HUES48 (cell line): ENCODE results near the gene TTC16.

Source experiments
- H3K27ac ChIP-seq: one replicate; pipeline ENCODE4 v1.7.0; 2013; ENCODE audit warnings: low read depth, low read length, inconsistent platforms
- H3K27me3 ChIP-seq: 2 replicates; pipeline ENCODE4 v1.6.1; 2013; ENCODE audit warnings: mild to moderate bottlenecking, low read length; ENCODE audit not compliant: control insufficient read depth, insufficient read depth
- H3K36me3 ChIP-seq: 2 replicates; pipeline ENCODE4 v1.6.1; 2013; ENCODE audit warnings: low read length; ENCODE audit not compliant: control insufficient read depth, insufficient read depth
- H3K4me1 ChIP-seq: 2 replicates; pipeline ENCODE4 v1.6.1; 2013; ENCODE audit warnings: mild to moderate bottlenecking, low read length; ENCODE audit not compliant: control insufficient read depth, insufficient read depth
- H3K4me3 ChIP-seq: 2 replicates; pipeline ENCODE4 v1.5.1; 2013; ENCODE audit warnings: mild to moderate bottlenecking, low read depth, low read length
- H3K9ac ChIP-seq: 2 replicates; pipeline ENCODE4 v1.6.1; 2013; ENCODE audit warnings: mild to moderate bottlenecking, low read depth, low read length, moderate library complexity
- H3K9me3 ChIP-seq: 2 replicates; pipeline ENCODE4 v1.6.1; 2013; ENCODE audit warnings: low read length; ENCODE audit not compliant: control insufficient read depth, insufficient read depth

The TTC16 gene

GRCh38 chr9:127715470-127716337 is at the start of gene TTC16, which contains the start of gene PTRH1:
Gene TTC16 (plus strand): TSS chr9:127716079. CDS start chr9:127716146, 67 bp downstream.
Gene PTRH1 (minus strand): TSS chr9:127715663. CDS start chr9:127715639, 24 bp downstream.
- peak within 1 kb of the TSS; percentile 42 for H3K27ac ChIP-seq

GRCh38 chr9:127667127-127667844 is 48.6 kb upstream of the TTC16 start:
- Histone ChIP-seq H3K27ac (no peak overlapping the region), H3K4me1 (no peaks in the 10 kb centered on the region), H3K9ac (no peak overlapping the region), H3K9me3 (no peaks in the 10 kb centered on the region), H3K36me3 (peaks cover 44% of the 10 kb centered on the region), H3K4me3 (no peak overlapping the region), H3K27me3 (no peaks in the 10 kb centered on the region)

More at GRCh38 chr9:127715470-127716337, at the start of gene TTC16, which contains the start of gene PTRH1:
- no peaks in the 10 kb centered on the region for H3K9me3 ChIP-seq
- H3K9ac ChIP-seq, result peak within 1 kb of the TSS; percentile 67
- H3K36me3 ChIP-seq, result no peaks in the 10 kb centered on the region
- H3K27me3 ChIP-seq, result no peaks in the 10 kb centered on the region
- H3K4me1 ChIP-seq, result peaks cover 18% of the 10 kb centered on the region
- H3K4me3 ChIP-seq, result peak within 1 kb of the TSS; percentile 90

- Histone ChIP-seq H3K27ac (no peak overlapping the region), H3K27me3 (no peaks in the 10 kb centered on the region), H3K9ac (no peak overlapping the region), H3K4me1 (no peaks in the 10 kb centered on the region), H3K9me3 (no peaks in the 10 kb centered on the region), H3K4me3 (no peak overlapping the region), H3K36me3 (peaks cover 43% of the 10 kb centered on the region)
These were observed 48.0 kb upstream of the TTC16 start for GRCh38 chr9:127667906-127668305.

GRCh38 chr9:127673234-127673633 is 42.6 kb upstream of the TTC16 start:
- Histone ChIP-seq H3K27ac (no peak overlapping the region), H3K9ac (no peak overlapping the region), H3K36me3 (peaks cover 22% of the 10 kb centered on the region), H3K4me1 (no peaks in the 10 kb centered on the region), H3K4me3 (no peak overlapping the region), H3K9me3 (no peaks in the 10 kb centered on the region), H3K27me3 (no peaks in the 10 kb centered on the region)

- Histone ChIP-seq H3K27ac (no peak overlapping the region), H3K27me3 (no peaks in the 10 kb centered on the region), H3K36me3 (peaks cover 46% of the 10 kb centered on the region), H3K4me3 (no peak overlapping the region), H3K4me1 (no peaks in the 10 kb centered on the region), H3K9me3 (no peaks in the 10 kb centered on the region), H3K9ac (no peak overlapping the region)
These were observed 39.2 kb upstream of the TTC16 start for GRCh38 chr9:127676638-127677037.

- Histone ChIP-seq H3K4me3 (no peak overlapping the region), H3K4me1 (no peaks in the 10 kb centered on the region), H3K27ac (no peak overlapping the region), H3K36me3 (peaks cover 62% of the 10 kb centered on the region), H3K9ac (no peak overlapping the region), H3K9me3 (no peaks in the 10 kb centered on the region), H3K27me3 (no peaks in the 10 kb centered on the region)
These were observed 36.4 kb upstream of the TTC16 start for GRCh38 chr9:127679506-127679905.

- no peaks in the 10 kb centered on the region for H3K4me1 ChIP-seq
- H3K27ac ChIP-seq, result no peak overlapping the region
- no peak overlapping the region for H3K9ac ChIP-seq
- no peak overlapping the region for H3K4me3 ChIP-seq
- no peaks in the 10 kb centered on the region for H3K27me3 ChIP-seq
- peaks cover 62% of the 10 kb centered on the region for H3K36me3 ChIP-seq
- no peaks in the 10 kb centered on the region for H3K9me3 ChIP-seq
These were observed 35.7 kb upstream of the TTC16 start for GRCh38 chr9:127680226-127680625.

- H3K36me3 ChIP-seq, result peaks cover 62% of the 10 kb centered on the region
These were observed 35.0 kb upstream of the TTC16 start for GRCh38 chr9:127680846-127681245.

GRCh38 chr9:127682351-127683136 is 33.3 kb upstream of the TTC16 start:
- Histone ChIP-seq H3K9ac (no peak overlapping the region), H3K36me3 (peaks cover 56% of the 10 kb centered on the region)

More at GRCh38 chr9:127680846-127681245, 35.0 kb upstream of the TTC16 start:
- Histone ChIP-seq H3K9ac (no peak overlapping the region), H3K4me3 (no peak overlapping the region), H3K4me1 (no peaks in the 10 kb centered on the region), H3K27me3 (no peaks in the 10 kb centered on the region), H3K9me3 (no peaks in the 10 kb centered on the region), H3K27ac (no peak overlapping the region)

GRCh38 chr9:127683723-127684122 is 32.2 kb upstream of the TTC16 start:
- H3K9ac ChIP-seq, result no peak overlapping the region
- H3K4me3 ChIP-seq, result no peak overlapping the region
- H3K27me3 ChIP-seq, result no peaks in the 10 kb centered on the region
- no peaks in the 10 kb centered on the region for H3K9me3 ChIP-seq
- peaks cover 50% of the 10 kb centered on the region for H3K36me3 ChIP-seq
- H3K4me1 ChIP-seq, result no peaks in the 10 kb centered on the region
- H3K27ac ChIP-seq, result no peak overlapping the region

More at GRCh38 chr9:127682351-127683136, 33.3 kb upstream of the TTC16 start:
- no peak overlapping the region for H3K4me3 ChIP-seq
- H3K4me1 ChIP-seq, result no peaks in the 10 kb centered on the region
- H3K27ac ChIP-seq, result no peak overlapping the region
- H3K27me3 ChIP-seq, result no peaks in the 10 kb centered on the region
- no peaks in the 10 kb centered on the region for H3K9me3 ChIP-seq
